Measurements from ENCODE around the gene RPA1.

The RPA1 gene

DNA sequence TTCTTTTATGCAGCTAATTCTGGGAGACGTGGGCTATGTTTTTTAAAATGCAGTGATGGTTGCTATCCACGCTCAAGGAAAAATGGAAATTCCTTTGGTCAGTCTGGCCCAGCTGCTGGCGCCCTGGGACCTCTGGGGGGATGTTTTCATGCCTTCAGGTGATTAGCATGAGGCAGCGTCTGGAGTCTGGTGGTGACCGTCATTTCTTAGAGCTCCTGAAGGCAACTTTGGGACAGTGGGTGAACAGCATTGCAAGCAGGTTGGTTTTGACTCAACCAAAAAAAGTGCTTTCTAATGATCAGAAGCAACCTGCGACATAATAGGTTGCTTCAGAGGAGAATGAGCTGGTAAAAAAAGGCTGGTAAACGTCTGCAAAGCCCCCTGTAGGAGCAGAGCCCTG, 82.3 kb downstream of the RPA1 start:
- no peak for DNase-seq

- DNase-seq, result no peak
Measured at GRCh38 chr17:1913702-1914101, 83.9 kb downstream of the RPA1 start.

DNA sequence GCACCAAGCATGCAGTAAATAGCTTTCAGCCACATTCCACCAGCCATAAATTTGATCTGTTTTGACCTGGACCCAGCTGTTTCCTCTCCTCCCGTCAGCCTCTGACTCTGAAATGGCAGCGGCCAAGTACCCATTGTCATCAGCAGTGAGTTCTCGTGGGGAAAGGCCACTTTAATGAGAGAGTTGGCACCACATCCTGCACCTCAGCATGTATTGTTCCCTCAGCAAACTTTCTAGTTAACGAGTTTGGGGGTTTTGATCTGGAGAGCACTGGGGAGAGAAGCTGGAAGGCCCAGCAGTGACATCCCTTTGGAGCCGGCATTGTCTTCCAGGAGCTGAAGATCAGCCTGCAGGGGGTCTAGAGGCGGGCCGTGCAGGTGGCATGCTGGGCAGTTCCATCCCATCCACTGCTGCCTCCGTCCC, 84.9 kb downstream of the RPA1 start:
- DNase-seq, result no peak

DNA sequence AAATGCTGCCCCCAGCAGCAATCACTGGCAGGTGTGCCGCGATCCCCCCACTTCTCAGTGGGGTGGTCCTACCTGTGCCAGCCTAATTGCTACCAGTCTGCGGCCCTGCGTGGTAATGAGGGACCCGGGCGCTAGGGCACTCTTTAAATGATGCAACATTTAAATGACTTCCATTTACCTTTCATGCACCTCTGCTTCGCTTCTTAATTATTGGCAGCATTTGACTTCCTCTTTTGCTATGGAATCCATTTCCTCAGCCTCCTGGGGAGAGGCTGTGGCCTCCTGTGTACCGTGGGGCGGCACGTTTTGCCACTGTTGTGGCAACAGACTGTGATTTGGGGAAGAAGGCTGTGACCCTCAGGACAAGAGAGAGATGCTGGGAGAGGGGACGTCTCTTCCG, 86.1 kb downstream of the RPA1 start:
- no peak for DNase-seq

DNA sequence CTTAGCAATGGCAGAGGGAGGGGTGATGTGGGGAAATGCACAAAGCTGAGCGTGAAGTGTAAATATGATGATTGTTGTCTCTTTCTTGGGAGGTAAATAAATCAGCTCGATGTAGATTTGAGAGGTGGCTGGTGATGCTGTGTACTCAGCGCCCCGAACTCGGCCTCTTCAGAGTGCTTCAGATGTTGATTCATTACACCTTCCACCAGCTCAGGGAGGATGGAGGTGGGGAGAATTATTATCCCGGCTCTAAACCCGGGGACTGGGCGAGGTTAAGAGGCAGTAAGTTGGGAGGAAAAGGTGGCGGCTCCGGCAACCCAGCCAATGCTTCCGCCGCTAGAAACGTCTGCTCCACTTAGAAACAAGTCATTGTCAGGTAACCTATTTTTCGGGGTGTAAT, 86.5 kb downstream of the RPA1 start:
- DNase-seq, result no peak

- no peak for DNase-seq
Measured at GRCh38 chr17:1916963-1917715, 87.3 kb downstream of the RPA1 start.

DNA sequence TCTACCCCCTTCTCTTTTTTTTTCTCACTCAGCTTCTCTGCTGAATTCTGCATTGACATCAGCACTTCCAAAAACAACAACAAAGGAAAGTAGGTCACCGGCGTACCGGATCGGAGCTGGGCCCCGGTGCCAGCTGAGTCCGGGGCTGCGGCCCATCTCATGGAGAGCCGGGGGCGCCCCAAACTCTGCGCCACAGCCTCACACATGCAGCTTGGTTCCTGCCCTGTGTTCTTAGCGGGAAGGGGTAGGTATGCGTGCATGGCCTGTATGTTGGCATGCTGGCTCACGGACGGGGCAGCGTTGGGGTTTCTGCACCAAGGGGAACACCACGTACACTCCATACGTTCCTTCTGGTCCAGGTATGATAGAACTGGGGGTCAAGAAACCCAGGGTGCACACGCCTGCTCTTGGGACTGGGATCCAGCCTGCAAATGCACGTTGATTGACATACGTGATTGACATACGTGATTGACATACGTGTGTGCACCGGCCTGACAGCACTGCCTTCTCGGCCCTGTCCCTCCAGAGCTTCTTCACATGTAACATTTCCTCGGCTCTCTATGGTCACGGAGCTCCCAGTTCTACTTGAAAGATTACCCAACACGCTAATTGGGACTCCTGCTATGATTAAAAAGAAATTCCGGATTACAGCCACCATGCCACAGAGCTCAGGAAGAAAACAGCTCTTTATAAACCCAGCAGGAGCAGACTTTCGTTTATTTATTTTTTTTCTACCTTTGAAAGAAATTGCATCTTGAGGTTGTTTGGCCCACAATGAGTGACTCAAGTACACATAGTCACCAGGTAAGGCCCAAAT, 88.7 kb downstream of the RPA1 start:
- no peak for DNase-seq

GRCh38 chr17:1919201-1919600, 89.4 kb downstream of the RPA1 start:
- DNase-seq, result no peak

- DNase-seq, result no peak
Measured at GRCh38 chr17:1920948-1921351, 91.1 kb downstream of the RPA1 start.

DNA sequence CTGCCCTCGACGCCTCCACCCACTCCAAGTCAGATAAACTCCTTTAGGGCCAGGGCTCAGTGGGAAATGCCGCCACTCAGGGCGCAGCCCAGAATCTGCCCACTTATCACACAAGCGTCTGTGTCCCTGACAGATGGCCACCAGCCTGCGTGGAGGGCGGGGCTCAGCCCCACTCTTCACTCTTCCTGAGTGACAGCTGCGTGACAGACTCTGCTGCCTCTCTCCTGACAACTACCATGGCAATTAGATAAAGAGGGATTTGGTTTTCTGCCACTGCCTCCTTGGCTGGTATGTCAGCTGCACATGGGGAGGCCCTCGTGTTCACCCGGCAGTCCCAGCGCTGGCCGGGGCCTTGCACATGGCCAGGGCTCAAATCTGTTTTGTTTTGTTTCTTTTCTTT, 99.2 kb downstream of the RPA1 start:
- no peak for DNase-seq

GRCh38 chr17:1930337-1930645, 100.5 kb downstream of the RPA1 start:
- DNase-seq, result no peak

- DNase-seq, result no peak
Measured at GRCh38 chr17:1931844-1932579, 102.2 kb downstream of the RPA1 start.

- DNase-seq, result no peak
Measured at GRCh38 chr17:1933875-1934715, 104.3 kb downstream of the RPA1 start.

GRCh38 chr17:1934901-1935300, 105.1 kb downstream of the RPA1 start:
- no peak for DNase-seq

DNA sequence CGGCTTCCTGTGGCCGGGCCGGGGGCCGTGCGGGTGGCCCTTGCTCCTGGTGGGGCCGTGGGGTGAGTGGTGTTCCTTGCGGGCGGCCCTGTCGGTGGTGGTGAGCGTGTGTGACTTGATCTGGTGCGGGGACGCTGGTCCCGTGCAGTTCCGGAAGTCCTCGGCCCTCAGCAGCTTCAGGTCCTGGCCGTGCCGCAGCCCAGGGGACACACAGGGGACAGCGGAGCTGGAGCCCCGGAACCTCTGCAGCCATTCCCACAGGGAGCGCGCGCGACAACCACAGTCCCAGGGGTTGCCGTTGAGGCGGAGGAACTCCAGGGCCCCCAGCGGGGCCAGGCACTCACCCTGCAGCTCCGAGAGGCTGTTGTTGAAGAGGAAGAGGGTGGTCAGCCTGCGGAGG, 107.0 kb downstream of the RPA1 start:
- no peak for DNase-seq

DNA sequence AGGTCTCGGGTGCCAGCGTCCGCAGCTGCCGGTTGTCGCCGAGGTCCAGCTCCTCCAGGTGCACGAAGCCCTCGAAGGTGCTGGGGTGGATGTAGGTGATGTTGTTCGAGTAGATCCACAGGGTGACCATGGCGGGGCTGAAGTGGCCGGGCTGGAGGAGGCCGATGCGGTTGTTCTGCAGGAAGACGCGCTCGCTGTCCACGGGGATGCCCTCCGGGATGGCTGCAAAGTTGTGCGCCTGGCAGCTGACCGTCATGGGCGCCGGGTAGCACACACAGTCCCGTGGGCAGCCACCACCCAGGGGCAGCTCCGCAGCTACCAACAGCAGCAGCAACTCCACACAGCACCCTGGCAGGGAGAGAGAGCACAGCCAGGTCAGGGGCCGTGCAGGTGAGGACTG, 107.7 kb downstream of the RPA1 start:
- no peak for DNase-seq

- DNase-seq, result no peak
Measured at GRCh38 chr17:1939981-1940809, 110.4 kb downstream of the RPA1 start.

DNA sequence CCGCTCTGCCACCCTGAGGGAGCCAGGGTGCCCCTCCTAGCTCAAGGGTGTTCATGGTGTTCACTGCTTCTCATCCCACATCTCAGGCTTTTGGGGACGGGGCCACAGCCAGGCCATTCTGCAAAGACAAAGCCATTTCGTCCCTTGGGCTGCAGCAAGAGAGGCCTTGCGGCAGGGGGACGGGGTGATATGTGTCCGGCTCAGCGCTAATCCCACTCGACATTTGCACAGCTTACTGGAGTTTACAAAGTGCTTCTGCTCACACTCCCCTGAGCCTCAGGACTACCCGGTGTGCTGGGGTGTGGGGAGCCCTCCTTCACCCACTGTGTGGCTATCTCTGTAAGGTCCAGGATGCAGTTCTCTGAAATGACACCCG, 111.0 kb downstream of the RPA1 start:
- DNase-seq, result no peak

- DNase-seq, result no peak
Measured at GRCh38 chr17:1941272-1942065, 111.7 kb downstream of the RPA1 start.

GRCh38 chr17:1942066-1942365, 112.2 kb downstream of the RPA1 start:
- DNase-seq, result no peak

- no peak for DNase-seq
Measured at GRCh38 chr17:1942666-1943435, 113.0 kb downstream of the RPA1 start.

Measured in NCI-H526 treated with DMSO at 0.1 percent for 48 hours (cell line).